ENCODE data around the gene DNASE1L2. TPM values are rescaled to one million over a fixed set of nuclear protein-coding genes. Genes with fewer than 3 reads are reported as not detected.

DNASE1L2 gene
- total and polyA plus RNA-seq, 2 of the 4 experiments (the other 2 are of a cell fraction): 0.18 to 0.75 TPM

DNA sequence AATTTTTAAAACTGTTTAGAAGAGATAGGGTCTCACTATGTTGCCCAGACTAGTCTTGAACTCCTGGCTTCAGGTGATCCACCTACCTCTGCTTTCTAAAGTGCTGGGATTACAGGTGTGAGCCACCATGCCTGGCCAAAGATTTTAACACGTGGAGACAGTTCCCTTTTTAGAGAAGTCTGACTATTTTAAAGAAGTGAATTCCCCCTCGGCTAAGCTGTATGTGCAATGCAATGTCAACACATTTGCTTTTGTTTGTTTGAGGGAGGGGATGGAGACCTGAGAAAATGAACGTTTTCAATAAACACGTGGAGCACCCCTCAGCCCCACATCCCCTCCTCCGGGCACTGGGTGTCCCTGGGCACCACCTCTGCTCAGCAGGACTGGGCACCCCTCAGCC lies 46.0 kb downstream of the DNASE1L2 start:
- Histone ChIP-seq H3K4me2 (ENCODE audit: low read depth, low read length) (no peak overlapping the region), H2AK9ac (replicated peaks; ENCODE audit: low read depth, low read length, poor library complexity) (no peak overlapping the region), H4K5ac (ENCODE audit: low read depth, low read length) (no peak overlapping the region), H2BK15ac (ENCODE audit: low read depth, low read length) (no peak overlapping the region), H2AK5ac (ENCODE audit: low read depth, low read length) (no peak overlapping the region), H3K27me3 (ENCODE audit: control insufficient read depth, insufficient read depth, low read length) (peaks cover 41% of the 10 kb centered on the region), H3K23ac (ENCODE audit: low read depth, low read length) (no peak overlapping the region), H3K79me1 (ENCODE audit: low read depth in 1 of 2, low read length in 2 of 2) (no peaks in the 10 kb centered on the region), H3K36me3 (ENCODE audit: control insufficient read depth, insufficient read depth, low read length) (no peaks in the 10 kb centered on the region), H3K4ac (ENCODE audit: low read depth, low read length) (no peak overlapping the region), H2BK5ac (ENCODE audit: low read depth, low read length, poor library complexity, severe bottlenecking) (no peak overlapping the region), H3K4me1 (ENCODE audit: control insufficient read depth, insufficient read depth, low read length) (no peaks in the 10 kb centered on the region), H3K9me3 (ENCODE audit: control insufficient read depth, insufficient read depth, low read length) (no peaks in the 10 kb centered on the region), H3K9ac (ENCODE audit: low read depth, low read length) (no peak overlapping the region), H3K14ac (replicated peaks; ENCODE audit: low read depth, low read length) (no peak overlapping the region), H3K18ac (ENCODE audit: low read depth, low read length) (no peak overlapping the region), H4K91ac (ENCODE audit: insufficient read depth, low read depth, low read length) (no peak overlapping the region), H2BK120ac (ENCODE audit: low read depth, low read length) (no peak overlapping the region), H3K27ac (ENCODE audit: insufficient read depth, low read length) (no peak overlapping the region), H3K4me3 (ENCODE audit: insufficient read depth, low read depth, low read length) (no peak overlapping the region), H4K8ac (ENCODE audit: low read depth in 2 of 2, low read length in 2 of 2) (no peak overlapping the region), H3K9me1 (ENCODE audit: insufficient read depth, low read length) (no peaks in the 10 kb centered on the region), H4K20me1 (ENCODE audit: insufficient read depth, low read length) (no peaks in the 10 kb centered on the region), H3K56ac (ENCODE audit: extremely low read depth, insufficient read depth, low read length) (no peak overlapping the region), H2BK20ac (ENCODE audit: low read depth, low read length) (no peak overlapping the region), H2AFZ (replicated peaks; ENCODE audit: low read length, poor library complexity) (no peak overlapping the region)
- no TSS peak for BruUV-seq (replicated peaks)
- POLR2A ChIA-PET (ENCODE audit: unreplicated experiment): no interaction called here
- no CpG with 5 or more reads among the region's 5 CpGs for WGBS, 2 experiments (ENCODE audit: extremely low coverage in 2 of 2, insufficient read length in 1 of 2)
- TF ChIP-seq MAFK (IDR thresholded peaks at IDR 0.05; ENCODE audit: low read depth, low read length) (no peak), RCOR1 (IDR thresholded peaks at IDR 0.05; ENCODE audit: insufficient replicate concordance, low read length) (no peak), MXI1 (IDR thresholded peaks at IDR 0.05; ENCODE audit: borderline replicate concordance, low read depth, low read length) (no peak), POLR2A (IDR thresholded peaks at IDR 0.05; ENCODE audit: low read depth, low read length) (no peak), NFE2L2 (IDR thresholded peaks at IDR 0.05; ENCODE audit: low read depth, low read length) (no peak), SMC3 (IDR thresholded peaks at IDR 0.05; ENCODE audit: low read depth, low read length) (no peak)
- TF ChIP-seq, protein P1, sequence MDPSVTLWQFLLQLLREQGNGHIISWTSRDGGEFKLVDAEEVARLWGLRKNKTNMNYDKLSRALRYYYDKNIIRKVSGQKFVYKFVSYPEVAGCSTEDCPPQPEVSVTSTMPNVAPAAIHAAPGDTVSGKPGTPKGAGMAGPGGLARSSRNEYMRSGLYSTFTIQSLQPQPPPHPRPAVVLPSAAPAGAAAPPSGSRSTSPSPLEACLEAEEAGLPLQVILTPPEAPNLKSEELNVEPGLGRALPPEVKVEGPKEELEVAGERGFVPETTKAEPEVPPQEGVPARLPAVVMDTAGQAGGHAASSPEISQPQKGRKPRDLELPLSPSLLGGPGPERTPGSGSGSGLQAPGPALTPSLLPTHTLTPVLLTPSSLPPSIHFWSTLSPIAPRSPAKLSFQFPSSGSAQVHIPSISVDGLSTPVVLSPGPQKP (IDR thresholded peaks at IDR 0.05; ENCODE audit: borderline replicate concordance, low read depth, low read length): no peak
- TF ChIP-seq, protein P2, sequence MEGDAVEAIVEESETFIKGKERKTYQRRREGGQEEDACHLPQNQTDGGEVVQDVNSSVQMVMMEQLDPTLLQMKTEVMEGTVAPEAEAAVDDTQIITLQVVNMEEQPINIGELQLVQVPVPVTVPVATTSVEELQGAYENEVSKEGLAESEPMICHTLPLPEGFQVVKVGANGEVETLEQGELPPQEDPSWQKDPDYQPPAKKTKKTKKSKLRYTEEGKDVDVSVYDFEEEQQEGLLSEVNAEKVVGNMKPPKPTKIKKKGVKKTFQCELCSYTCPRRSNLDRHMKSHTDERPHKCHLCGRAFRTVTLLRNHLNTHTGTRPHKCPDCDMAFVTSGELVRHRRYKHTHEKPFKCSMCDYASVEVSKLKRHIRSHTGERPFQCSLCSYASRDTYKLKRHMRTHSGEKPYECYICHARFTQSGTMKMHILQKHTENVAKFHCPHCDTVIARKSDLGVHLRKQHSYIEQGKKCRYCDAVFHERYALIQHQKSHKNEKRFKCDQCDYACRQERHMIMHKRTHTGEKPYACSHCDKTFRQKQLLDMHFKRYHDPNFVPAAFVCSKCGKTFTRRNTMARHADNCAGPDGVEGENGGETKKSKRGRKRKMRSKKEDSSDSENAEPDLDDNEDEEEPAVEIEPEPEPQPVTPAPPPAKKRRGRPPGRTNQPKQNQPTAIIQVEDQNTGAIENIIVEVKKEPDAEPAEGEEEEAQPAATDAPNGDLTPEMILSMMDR (conservative IDR thresholded peaks at IDR 0.05; ENCODE audit: low read depth, low read length): no peak
- TF ChIP-seq, protein P3, sequence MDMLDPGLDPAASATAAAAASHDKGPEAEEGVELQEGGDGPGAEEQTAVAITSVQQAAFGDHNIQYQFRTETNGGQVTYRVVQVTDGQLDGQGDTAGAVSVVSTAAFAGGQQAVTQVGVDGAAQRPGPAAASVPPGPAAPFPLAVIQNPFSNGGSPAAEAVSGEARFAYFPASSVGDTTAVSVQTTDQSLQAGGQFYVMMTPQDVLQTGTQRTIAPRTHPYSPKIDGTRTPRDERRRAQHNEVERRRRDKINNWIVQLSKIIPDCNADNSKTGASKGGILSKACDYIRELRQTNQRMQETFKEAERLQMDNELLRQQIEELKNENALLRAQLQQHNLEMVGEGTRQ (IDR thresholded peaks at IDR 0.05; ENCODE audit: low read depth, low read length): no peak
- intact Hi-C loops (cut with micrococcal nuclease): no loop called here
- CTCF ChIA-PET: no interaction called here
- in situ Hi-C loops (cut with MboI; ENCODE audit: low sequenced_read_pairs): no loop called here
- dilution Hi-C loops (cut with HindIII; ENCODE audit: low sequenced_read_pairs, unreplicated experiment): no loop called here
- ATAC-seq (ENCODE audit: low read depth) (no peak), DNase-seq (no peak)

All from IMR-90 (cell line).